K562 (cell line): Measurements from ENCODE around the gene OLFM4. TPM values are rescaled to one million over a fixed set of nuclear protein-coding genes. Genes with fewer than 3 reads are reported as not detected.

ENCODE experiments used
- MEF2D ChIP-seq: conservative IDR thresholded peaks from 2 replicates; pipeline ENCODE4 v1.6.1; 2016; ENCODE audit warnings: low read depth, missing genetic modification characterization, missing compliant biosample characterization
- PCBP2 ChIP-seq: fragments of 200-400 bp; formaldehyde crosslinking; IDR thresholded peaks from 2 replicates; pipeline ENCODE4 v1.6.1; 2018; ENCODE audit warnings: low read length, low read depth, mild to moderate bottlenecking, moderate library complexity; ENCODE audit not compliant: poor library complexity, severe bottlenecking
- PHB2 ChIP-seq: fragments of 450-650 bp; IDR thresholded peaks from 2 replicates; pipeline ENCODE4 v1.6.1; 2017; ENCODE audit warnings: low read depth
- STAT5A ChIP-seq: IDR thresholded peaks from 2 replicates; pipeline ENCODE4 v1.6.1; 2012; ENCODE audit warnings: low read length, inconsistent platforms, borderline replicate concordance
- polyA plus RNA-seq, 8 experiments: library from polyadenylated mRNA; depleted of rRNA in 4 of 8; stranded (reverse) in 5 of 8; unstranded in 3 of 8; fragments of >200 nt; fragmentation: Nextera tagmentation in 2 of 8; fragmentation: Illumina TruSeq in 1 of 8; extraction: Ambion mirVana in 2 of 8; extraction: Trizol in 1 of 8; gene quantifications; 2 replicates each; pipeline versions ENCODE4 v1.2.1 to v1.2.3, GENCODE V29; 2011 to 2014; ENCODE audit warnings: inconsistent platforms in 1 of 8, missing spikeins in 1 of 8
- total RNA-seq, 7 experiments: library from RNA; depleted of rRNA in 6 of 7; stranded (reverse); fragments of >200 nt in 6 of 7; fragmentation: Illumina TruSeq in 2 of 7; extraction: Trizol in 2 of 7; gene quantifications; 2 replicates each; pipeline versions ENCODE4 v1.2.1 to v1.2.3, GENCODE V29; 2011 to 2021; ENCODE audit warnings: low replicate concordance in 1 of 7
- TF ChIP-seq, protein P1 (sequence below): fragments of 150-350 bp; IDR thresholded peaks from 2 replicates; pipeline ENCODE4 v1.6.1; 2014; ENCODE audit warnings: low read depth, mild to moderate bottlenecking, low read length, borderline replicate concordance
- TF ChIP-seq, protein P2 (sequence below), 2 experiments: fragments of 150-350 bp in 1 of 2; IDR thresholded peaks; 2 replicates each; pipeline ENCODE4 v1.6.1; 2012 to 2016; ENCODE audit warnings: low read depth in 2 of 2, low read length in 2 of 2, mild to moderate bottlenecking in 1 of 2, moderate library complexity in 1 of 2

OLFM4 gene
- total and polyA plus RNA-seq, 9 of the 15 experiments (the other 6 are each of a cell fraction or from before 2014, with no cell fraction given) = not detected

DNA sequence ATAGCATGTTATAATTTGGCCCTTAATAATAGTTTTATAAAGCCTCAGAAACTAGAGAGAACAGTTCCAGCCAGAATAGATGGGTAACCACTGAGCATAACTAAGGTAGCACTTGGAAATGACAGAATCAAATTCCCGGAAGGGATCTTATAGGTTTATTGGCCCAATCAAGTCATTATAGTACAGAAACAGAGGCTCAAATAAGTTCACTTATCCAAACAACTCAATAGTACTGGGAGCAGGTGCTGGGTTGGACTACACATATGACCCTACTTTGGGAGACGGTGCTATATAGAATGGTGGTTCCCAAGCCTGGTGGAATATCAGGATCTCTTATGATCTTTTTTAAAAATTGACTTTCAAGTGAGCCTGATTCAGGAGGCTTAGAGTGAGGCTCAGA lies 32.7 kb upstream of the OLFM4 start (continued):
- TF ChIP-seq, protein P1, sequence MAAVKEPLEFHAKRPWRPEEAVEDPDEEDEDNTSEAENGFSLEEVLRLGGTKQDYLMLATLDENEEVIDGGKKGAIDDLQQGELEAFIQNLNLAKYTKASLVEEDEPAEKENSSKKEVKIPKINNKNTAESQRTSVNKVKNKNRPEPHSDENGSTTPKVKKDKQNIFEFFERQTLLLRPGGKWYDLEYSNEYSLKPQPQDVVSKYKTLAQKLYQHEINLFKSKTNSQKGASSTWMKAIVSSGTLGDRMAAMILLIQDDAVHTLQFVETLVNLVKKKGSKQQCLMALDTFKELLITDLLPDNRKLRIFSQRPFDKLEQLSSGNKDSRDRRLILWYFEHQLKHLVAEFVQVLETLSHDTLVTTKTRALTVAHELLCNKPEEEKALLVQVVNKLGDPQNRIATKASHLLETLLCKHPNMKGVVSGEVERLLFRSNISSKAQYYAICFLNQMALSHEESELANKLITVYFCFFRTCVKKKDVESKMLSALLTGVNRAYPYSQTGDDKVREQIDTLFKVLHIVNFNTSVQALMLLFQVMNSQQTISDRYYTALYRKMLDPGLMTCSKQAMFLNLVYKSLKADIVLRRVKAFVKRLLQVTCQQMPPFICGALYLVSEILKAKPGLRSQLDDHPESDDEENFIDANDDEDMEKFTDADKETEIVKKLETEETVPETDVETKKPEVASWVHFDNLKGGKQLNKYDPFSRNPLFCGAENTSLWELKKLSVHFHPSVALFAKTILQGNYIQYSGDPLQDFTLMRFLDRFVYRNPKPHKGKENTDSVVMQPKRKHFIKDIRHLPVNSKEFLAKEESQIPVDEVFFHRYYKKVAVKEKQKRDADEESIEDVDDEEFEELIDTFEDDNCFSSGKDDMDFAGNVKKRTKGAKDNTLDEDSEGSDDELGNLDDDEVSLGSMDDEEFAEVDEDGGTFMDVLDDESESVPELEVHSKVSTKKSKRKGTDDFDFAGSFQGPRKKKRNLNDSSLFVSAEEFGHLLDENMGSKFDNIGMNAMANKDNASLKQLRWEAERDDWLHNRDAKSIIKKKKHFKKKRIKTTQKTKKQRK = no peak
- no peak for TF ChIP-seq STAT5A
- TF ChIP-seq, protein P2, sequence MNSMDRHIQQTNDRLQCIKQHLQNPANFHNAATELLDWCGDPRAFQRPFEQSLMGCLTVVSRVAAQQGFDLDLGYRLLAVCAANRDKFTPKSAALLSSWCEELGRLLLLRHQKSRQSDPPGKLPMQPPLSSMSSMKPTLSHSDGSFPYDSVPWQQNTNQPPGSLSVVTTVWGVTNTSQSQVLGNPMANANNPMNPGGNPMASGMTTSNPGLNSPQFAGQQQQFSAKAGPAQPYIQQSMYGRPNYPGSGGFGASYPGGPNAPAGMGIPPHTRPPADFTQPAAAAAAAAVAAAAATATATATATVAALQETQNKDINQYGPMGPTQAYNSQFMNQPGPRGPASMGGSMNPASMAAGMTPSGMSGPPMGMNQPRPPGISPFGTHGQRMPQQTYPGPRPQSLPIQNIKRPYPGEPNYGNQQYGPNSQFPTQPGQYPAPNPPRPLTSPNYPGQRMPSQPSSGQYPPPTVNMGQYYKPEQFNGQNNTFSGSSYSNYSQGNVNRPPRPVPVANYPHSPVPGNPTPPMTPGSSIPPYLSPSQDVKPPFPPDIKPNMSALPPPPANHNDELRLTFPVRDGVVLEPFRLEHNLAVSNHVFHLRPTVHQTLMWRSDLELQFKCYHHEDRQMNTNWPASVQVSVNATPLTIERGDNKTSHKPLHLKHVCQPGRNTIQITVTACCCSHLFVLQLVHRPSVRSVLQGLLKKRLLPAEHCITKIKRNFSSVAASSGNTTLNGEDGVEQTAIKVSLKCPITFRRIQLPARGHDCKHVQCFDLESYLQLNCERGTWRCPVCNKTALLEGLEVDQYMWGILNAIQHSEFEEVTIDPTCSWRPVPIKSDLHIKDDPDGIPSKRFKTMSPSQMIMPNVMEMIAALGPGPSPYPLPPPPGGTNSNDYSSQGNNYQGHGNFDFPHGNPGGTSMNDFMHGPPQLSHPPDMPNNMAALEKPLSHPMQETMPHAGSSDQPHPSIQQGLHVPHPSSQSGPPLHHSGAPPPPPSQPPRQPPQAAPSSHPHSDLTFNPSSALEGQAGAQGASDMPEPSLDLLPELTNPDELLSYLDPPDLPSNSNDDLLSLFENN (IDR thresholded peaks at IDR 0.05; ENCODE audit: low read depth in 2 of 2, low read length in 2 of 2) = no peak
- no peak for TF ChIP-seq PCBP2
- no peak for TF ChIP-seq MEF2D (tag)
- no peak for TF ChIP-seq PHB2
